ENCODE measurements around the gene CNN3. TPM values are rescaled to one million over a fixed set of nuclear protein-coding genes. Genes with fewer than 3 reads are reported as not detected.

CNN3 gene
- total RNA-seq, 3 donors from 2014 or later (not counting 1 experiment from before 2014, with no cell fraction given): 0.55 to 1.7 (median 0.96) TPM

DNA sequence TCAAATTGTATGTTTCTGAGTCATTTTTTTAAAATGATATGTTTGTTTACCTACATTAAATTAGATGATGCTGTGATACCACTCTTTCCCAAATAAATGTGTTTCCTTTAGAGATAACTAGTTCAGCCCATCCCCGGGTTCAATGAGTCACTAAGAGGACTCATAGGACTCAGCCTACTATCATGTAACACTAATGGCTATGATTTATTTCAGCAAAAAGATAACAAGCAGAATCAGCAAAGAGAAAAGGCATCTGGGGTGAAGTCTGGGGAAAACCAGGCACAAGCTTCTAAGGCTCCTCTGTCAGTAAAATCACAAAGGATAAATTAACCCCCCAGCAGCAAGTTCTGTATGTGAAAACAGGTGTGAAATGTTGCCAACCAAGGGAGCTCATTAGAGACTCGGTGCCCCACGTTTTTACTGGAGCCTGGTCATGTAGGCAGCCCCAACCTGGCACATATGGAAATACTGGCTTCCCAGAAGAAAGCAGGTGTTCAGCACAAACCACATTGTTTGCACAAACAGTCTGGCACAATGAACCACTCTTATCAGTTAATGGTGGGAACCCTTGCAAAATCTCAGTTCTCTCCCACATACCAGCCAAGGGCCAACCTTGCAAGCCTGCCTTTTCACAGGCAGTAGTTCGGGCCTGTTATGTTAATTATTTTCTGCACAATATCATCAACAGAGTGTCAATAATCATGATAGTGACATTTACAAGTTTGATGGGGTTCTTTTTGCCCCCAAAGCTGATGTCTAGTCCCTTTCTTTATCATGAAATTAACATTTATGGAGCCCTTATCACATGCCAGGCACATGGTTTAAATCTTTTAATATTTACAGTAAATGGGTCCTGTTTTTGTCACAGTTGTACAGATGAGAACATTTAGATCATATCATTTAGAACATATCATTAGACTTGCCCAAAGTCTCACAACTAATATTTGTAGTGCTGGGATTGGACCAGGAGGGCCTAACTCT is 23.1 kb upstream of the CNN3 start:
- intact Hi-C loops (cut with micrococcal nuclease): no loop called here
- WGBS (ENCODE audit: insufficient coverage): 89% methylated on average over 3 of the region's 4 CpGs

DNA sequence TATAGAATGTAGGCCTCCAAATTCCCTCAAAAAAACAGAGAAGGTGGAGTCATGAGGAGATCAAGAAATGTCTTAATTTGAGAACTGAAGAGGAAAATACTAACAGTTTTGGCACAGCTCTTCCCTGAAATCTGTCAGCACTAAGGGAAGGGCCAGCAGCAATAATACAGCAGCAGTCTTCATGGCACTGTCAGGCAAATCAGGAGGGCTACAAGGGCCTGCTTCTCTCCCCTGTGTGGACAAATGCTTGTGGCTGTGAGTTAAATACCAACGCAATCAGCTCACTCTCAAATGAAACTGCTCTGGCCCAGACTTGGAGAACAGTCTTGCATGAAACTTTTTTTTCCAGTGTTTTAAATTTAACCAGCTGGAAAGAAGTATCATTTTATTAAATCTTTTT is 20.5 kb upstream of the CNN3 start:
- intact Hi-C loops (cut with micrococcal nuclease): no loop called here
- WGBS (ENCODE audit: insufficient coverage): 100% methylated on average over 1 of the region's 1 CpG
- H3K27me3 Mint-ChIP-seq (ENCODE audit: low read depth in 2 of 2): peaks cover 5 to 17% of the 10 kb centered on the region in 2 donors
- Histone ChIP-seq H3K27me3 (ENCODE audit: control insufficient read depth, insufficient read depth, low read length) (no peaks in the 10 kb centered on the region), H3K4me3 (ENCODE audit: low read length) (no peak overlapping the region), H3K9me3 (ENCODE audit: control insufficient read depth, insufficient read depth, low read length) (no peaks in the 10 kb centered on the region), H3K36me3 (ENCODE audit: control insufficient read depth, insufficient read depth, low read length) (no peaks in the 10 kb centered on the region), H3K27ac (ENCODE audit: low read length) (no peak overlapping the region), H3K4me1 (ENCODE audit: control insufficient read depth, insufficient read depth, low read length) (no peaks in the 10 kb centered on the region)
- H3K4me1 Mint-ChIP-seq: no peaks in the 10 kb centered on the region
- ATAC-seq (no peak), DNase-seq (no peak)
- no peak overlapping the region for H3K4me3 Mint-ChIP-seq
- no peaks in the 10 kb centered on the region for H3K9me3 Mint-ChIP-seq
- H3K36me3 Mint-ChIP-seq: no peaks in the 10 kb centered on the region
- TF ChIP-seq, protein P1, sequence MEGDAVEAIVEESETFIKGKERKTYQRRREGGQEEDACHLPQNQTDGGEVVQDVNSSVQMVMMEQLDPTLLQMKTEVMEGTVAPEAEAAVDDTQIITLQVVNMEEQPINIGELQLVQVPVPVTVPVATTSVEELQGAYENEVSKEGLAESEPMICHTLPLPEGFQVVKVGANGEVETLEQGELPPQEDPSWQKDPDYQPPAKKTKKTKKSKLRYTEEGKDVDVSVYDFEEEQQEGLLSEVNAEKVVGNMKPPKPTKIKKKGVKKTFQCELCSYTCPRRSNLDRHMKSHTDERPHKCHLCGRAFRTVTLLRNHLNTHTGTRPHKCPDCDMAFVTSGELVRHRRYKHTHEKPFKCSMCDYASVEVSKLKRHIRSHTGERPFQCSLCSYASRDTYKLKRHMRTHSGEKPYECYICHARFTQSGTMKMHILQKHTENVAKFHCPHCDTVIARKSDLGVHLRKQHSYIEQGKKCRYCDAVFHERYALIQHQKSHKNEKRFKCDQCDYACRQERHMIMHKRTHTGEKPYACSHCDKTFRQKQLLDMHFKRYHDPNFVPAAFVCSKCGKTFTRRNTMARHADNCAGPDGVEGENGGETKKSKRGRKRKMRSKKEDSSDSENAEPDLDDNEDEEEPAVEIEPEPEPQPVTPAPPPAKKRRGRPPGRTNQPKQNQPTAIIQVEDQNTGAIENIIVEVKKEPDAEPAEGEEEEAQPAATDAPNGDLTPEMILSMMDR (IDR thresholded peaks at IDR 0.05): no peak
- no peak overlapping the region for H3K27ac Mint-ChIP-seq

More for the DNA sequence above, 23.1 kb upstream of the CNN3 start:
- Histone ChIP-seq H3K4me1 (ENCODE audit: control insufficient read depth, insufficient read depth, low read length) (no peaks in the 10 kb centered on the region), H3K36me3 (ENCODE audit: control insufficient read depth, insufficient read depth, low read length) (no peaks in the 10 kb centered on the region), H3K27ac (ENCODE audit: low read length) (no peak overlapping the region), H3K4me3 (ENCODE audit: low read length) (no peak overlapping the region), H3K27me3 (ENCODE audit: control insufficient read depth, insufficient read depth, low read length) (no peaks in the 10 kb centered on the region), H3K9me3 (ENCODE audit: control insufficient read depth, insufficient read depth, low read length) (no peaks in the 10 kb centered on the region)
- H3K27ac Mint-ChIP-seq: no peak overlapping the region
- no peak overlapping the region for H3K4me3 Mint-ChIP-seq
- TF ChIP-seq, protein P1 (IDR thresholded peaks at IDR 0.05): no peak
- no peaks in the 10 kb centered on the region for H3K27me3 Mint-ChIP-seq (ENCODE audit: low read depth in 2 of 2)
- ATAC-seq: no peak
- H3K36me3 Mint-ChIP-seq: no peaks in the 10 kb centered on the region
- H3K4me1 Mint-ChIP-seq: no peaks in the 10 kb centered on the region
- no peak for DNase-seq
- H3K9me3 Mint-ChIP-seq: no peaks in the 10 kb centered on the region

DNA sequence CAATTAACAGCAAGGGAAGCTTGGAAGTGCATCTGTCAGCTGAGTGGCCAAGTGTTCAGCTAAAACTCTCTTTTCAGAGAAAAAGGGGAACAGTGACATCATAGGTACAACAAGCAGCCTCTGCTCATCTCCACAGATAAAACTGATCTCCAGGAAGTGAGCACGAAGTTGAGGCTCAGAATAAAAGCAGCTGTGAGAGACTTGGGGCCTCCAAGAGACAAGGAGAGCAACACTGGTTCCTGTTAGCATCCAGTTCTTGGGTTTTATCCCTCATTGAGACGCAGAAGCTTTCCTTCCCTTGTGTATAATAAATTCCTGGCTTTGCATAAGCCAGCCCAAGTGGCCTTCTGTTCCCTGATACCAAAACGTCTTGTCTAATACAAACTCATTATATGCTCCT is 20.0 kb upstream of the CNN3 start:
- ATAC-seq: no peak
- WGBS (ENCODE audit: insufficient coverage): 56% methylated on average over 3 of the region's 3 CpGs
- Mint-ChIP-seq H3K4me3 (no peak overlapping the region), H3K36me3 (no peaks in the 10 kb centered on the region), H3K27ac (no peak overlapping the region), H3K9me3 (no peaks in the 10 kb centered on the region), H3K4me1 (no peaks in the 10 kb centered on the region), H3K27me3 (ENCODE audit: low read depth in 2 of 2) (peaks cover 5 to 17% of the 10 kb centered on the region in 2 donors)
- no peaks in the 10 kb centered on the region for H3K36me3 ChIP-seq (ENCODE audit: control insufficient read depth, insufficient read depth, low read length)
- TF ChIP-seq, protein P1 (IDR thresholded peaks at IDR 0.05): no peak
- no peaks in the 10 kb centered on the region for H3K9me3 ChIP-seq (ENCODE audit: control insufficient read depth, insufficient read depth, low read length)
- DNase-seq: no peak
- intact Hi-C loops (cut with micrococcal nuclease): no loop called here
- H3K27me3 ChIP-seq (ENCODE audit: control insufficient read depth, insufficient read depth, low read length): no peaks in the 10 kb centered on the region
- H3K27ac ChIP-seq (ENCODE audit: low read length): no peak overlapping the region
- no peak overlapping the region for H3K4me3 ChIP-seq (ENCODE audit: low read length)
- H3K4me1 ChIP-seq (ENCODE audit: control insufficient read depth, insufficient read depth, low read length): no peaks in the 10 kb centered on the region

Data from natural killer cell (primary cell).